ENCODE measurements around the gene UCK1.

UCK1 gene

GRCh38 chr9:131485206-131485605, 45.9 kb downstream of the UCK1 start:
- TF ChIP-seq, protein P1, sequence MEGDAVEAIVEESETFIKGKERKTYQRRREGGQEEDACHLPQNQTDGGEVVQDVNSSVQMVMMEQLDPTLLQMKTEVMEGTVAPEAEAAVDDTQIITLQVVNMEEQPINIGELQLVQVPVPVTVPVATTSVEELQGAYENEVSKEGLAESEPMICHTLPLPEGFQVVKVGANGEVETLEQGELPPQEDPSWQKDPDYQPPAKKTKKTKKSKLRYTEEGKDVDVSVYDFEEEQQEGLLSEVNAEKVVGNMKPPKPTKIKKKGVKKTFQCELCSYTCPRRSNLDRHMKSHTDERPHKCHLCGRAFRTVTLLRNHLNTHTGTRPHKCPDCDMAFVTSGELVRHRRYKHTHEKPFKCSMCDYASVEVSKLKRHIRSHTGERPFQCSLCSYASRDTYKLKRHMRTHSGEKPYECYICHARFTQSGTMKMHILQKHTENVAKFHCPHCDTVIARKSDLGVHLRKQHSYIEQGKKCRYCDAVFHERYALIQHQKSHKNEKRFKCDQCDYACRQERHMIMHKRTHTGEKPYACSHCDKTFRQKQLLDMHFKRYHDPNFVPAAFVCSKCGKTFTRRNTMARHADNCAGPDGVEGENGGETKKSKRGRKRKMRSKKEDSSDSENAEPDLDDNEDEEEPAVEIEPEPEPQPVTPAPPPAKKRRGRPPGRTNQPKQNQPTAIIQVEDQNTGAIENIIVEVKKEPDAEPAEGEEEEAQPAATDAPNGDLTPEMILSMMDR (IDR thresholded peaks at IDR 0.05) = no peak

- TF ChIP-seq, protein P1 (IDR thresholded peaks at IDR 0.05) = no peak
Observed at GRCh38 chr9:131484560-131485185, 46.4 kb downstream of the UCK1 start.

GRCh38 chr9:131484051-131484445, 47.0 kb downstream of the UCK1 start:
- TF ChIP-seq, protein P1 (IDR thresholded peaks at IDR 0.05) = no peak

GRCh38 chr9:131483319-131484050, 47.6 kb downstream of the UCK1 start:
- TF ChIP-seq, protein P1 (IDR thresholded peaks at IDR 0.05) = no peak

GRCh38 chr9:131482343-131483006, 48.6 kb downstream of the UCK1 start:
- TF ChIP-seq, protein P1 (IDR thresholded peaks at IDR 0.05) = no peak

GRCh38 chr9:131481441-131482342, 49.4 kb downstream of the UCK1 start:
- TF ChIP-seq, protein P1 (IDR thresholded peaks at IDR 0.05) = no peak

- TF ChIP-seq, protein P1 (IDR thresholded peaks at IDR 0.05) = no peak
Observed at GRCh38 chr9:131480258-131480657, 50.8 kb downstream of the UCK1 start.

All from LNCAP (cell line).